Right lobe of liver (tissue), 6 donors: Measurements from ENCODE around the gene KCNQ1OT1. TPM values are rescaled to one million over a fixed set of nuclear protein-coding genes. Genes with fewer than 3 reads are reported as not detected.

Source experiments
- ATAC-seq, 4 donors: fragments of 200-7000 bp; cut with Tn5 transposase; one replicate each; pipeline ENCODE4 v1.9.1; 2020; ENCODE audit warnings: mild to moderate bottlenecking in 4 of 4, moderate library complexity in 4 of 4
- DNase-seq, 3 donors: peaks; one replicate each; pipeline ENCODE4 v3.0.0-alpha.2; 2020
- H3K27ac ChIP-seq, 3 donors: fragments of 200-600 bp; one replicate each; pipeline ENCODE4 v1.8.0; 2022
- H3K27me3 ChIP-seq, 2 donors: fragments of 200-600 bp; one replicate each; pipeline ENCODE4 v1.8.0; 2022
- H3K36me3 ChIP-seq, 4 donors: fragments of 200-600 bp; sonication (generic) in 1 of 4; one replicate each; pipeline versions ENCODE4 v1.5.1 to v1.8.0; 2017 to 2022; ENCODE audit warnings: control low read depth in 1 of 4
- H3K4me1 ChIP-seq, 4 donors: fragments of 200-600 bp; sonication (generic) in 1 of 4; one replicate each; pipeline versions ENCODE4 v1.5.1 to v1.8.0; 2017 to 2022; ENCODE audit warnings: control low read depth in 1 of 4
- H3K4me3 ChIP-seq, 3 donors: fragments of 200-600 bp; one replicate each; pipeline ENCODE4 v1.8.0; 2022
- H3K9me3 ChIP-seq, 4 donors: fragments of 200-600 bp; sonication (generic) in 1 of 4; one replicate each; pipeline versions ENCODE4 v1.5.1 to v1.8.0; 2017 to 2022; ENCODE audit warnings: control low read depth in 1 of 4
- POLR2A ChIP-seq: fragments of 450-650 bp; IDR thresholded peaks from one replicate; pipeline ENCODE4 v1.6.1; 2017; ENCODE audit warnings: antibody characterized with exemption, mild to moderate bottlenecking
- WGBS: methylation state at CpG from one replicate; pipeline ENCODE4 v1.1.6; 2018; ENCODE audit warnings: low coverage, low lambda C conversion rate; ENCODE audit not compliant: insufficient coverage; ENCODE audit errors: missing lambda C conversion rate; 5-methylcytosine and 5-hydroxymethylcytosine counted together
- intact Hi-C, 2 donors: fragments of 100-400 bp; cut with DNase I; formaldehyde crosslinking; loops; one replicate each; pipeline versions ENCODE4 v1.11.2 to v1.14.1; 2022
- total RNA-seq, 6 experiments: library from RNA; depleted of rRNA in 2 of 6; stranded (reverse); fragments of >200 nt in 2 of 6; fragmentation: NEBNext Ultra II Directional in 3 of 6; extraction: Animal tissue kit (Norgen Biotek cat#: 25700) in 3 of 6; gene quantifications; one replicate each; pipeline versions ENCODE4 v1.1.0 to v1.2.4, GENCODE V29; 2016 to 2023
- TF ChIP-seq, protein P1 (sequence below), 4 donors: fragments of 200-600 bp in 3 of 4; fragments of 450-650 bp in 1 of 4; IDR thresholded peaks; one replicate each; pipeline versions ENCODE4 v1.5.1 to v1.8.0; 2016 to 2022; ENCODE audit warnings: antibody characterized with exemption in 4 of 4, mild to moderate bottlenecking in 2 of 4
- donor health status: DM: no; HTN: yes; CAD: no.
- donor health status: DM: no; HTN: no; CAD: no.
- donor health status: DM: no; HTN: no; CAD: no.
- donor health status: DM: no; HTN: yes; CAD: no.
- donor health status: DM: no; HTN: yes; CAD: no.

Gene KCNQ1OT1
- total RNA-seq, 6 experiments from 2014 or later, result 0.37 to 1.7 (median 0.60) TPM

DNA sequence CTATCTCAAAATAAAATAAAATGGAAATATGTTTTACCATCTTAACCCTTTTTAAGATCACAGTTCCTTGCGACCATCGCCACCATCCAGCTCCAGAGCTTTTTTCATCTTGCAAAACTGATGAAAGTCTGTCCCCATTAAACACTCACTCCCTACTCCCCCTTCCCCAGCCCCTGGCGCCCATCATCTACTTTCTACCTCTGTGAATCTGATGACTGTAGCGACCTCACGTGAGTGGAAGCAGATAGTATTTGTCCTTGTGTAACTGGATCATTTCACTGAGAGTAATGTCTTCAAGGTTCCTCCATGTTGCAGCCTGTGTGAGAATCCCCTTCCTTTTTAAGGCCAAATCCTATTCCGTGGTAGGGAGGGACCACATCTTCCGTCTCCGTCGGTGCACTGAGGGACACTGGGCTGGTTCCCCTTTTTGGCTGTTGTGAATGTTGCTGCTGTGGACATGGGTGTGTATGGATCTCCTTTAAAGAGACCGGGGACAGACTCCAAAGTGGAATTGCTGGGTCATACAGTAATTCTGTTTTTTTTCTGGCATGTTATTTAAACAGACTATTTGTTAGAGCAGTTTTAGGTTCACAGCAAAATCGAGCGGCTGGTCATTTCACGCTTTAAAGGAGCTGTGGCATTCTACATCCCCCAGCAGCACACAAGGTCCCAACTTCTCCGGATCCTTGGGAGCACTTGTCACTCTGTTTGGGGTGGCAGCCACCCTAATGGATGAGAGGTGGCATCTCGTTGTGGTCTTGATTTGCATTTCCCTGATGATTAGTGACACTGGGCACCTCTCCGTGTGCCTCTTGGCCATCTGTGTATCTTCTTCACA is 135.0 kb downstream of the KCNQ1OT1 start:
- 80% methylated on average over 12 of the region's 16 CpGs for WGBS
- TF ChIP-seq, protein P1, sequence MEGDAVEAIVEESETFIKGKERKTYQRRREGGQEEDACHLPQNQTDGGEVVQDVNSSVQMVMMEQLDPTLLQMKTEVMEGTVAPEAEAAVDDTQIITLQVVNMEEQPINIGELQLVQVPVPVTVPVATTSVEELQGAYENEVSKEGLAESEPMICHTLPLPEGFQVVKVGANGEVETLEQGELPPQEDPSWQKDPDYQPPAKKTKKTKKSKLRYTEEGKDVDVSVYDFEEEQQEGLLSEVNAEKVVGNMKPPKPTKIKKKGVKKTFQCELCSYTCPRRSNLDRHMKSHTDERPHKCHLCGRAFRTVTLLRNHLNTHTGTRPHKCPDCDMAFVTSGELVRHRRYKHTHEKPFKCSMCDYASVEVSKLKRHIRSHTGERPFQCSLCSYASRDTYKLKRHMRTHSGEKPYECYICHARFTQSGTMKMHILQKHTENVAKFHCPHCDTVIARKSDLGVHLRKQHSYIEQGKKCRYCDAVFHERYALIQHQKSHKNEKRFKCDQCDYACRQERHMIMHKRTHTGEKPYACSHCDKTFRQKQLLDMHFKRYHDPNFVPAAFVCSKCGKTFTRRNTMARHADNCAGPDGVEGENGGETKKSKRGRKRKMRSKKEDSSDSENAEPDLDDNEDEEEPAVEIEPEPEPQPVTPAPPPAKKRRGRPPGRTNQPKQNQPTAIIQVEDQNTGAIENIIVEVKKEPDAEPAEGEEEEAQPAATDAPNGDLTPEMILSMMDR (IDR thresholded peaks at IDR 0.05), result no peak
- no peak for TF ChIP-seq POLR2A
- Histone ChIP-seq H3K4me1 (no peaks in the 10 kb centered on the region), H3K27me3 (no peaks in the 10 kb centered on the region), H3K9me3 (no peaks in the 10 kb centered on the region), H3K27ac (no peak overlapping the region), H3K36me3 (no peaks in the 10 kb centered on the region), H3K4me3 (no peak overlapping the region)
- DNase-seq (peak in 1 of 3 donors; percentile 11), ATAC-seq (peak in 2 of 4 donors; percentile 27 to 61)
- intact Hi-C loops, result no loop called here

DNA sequence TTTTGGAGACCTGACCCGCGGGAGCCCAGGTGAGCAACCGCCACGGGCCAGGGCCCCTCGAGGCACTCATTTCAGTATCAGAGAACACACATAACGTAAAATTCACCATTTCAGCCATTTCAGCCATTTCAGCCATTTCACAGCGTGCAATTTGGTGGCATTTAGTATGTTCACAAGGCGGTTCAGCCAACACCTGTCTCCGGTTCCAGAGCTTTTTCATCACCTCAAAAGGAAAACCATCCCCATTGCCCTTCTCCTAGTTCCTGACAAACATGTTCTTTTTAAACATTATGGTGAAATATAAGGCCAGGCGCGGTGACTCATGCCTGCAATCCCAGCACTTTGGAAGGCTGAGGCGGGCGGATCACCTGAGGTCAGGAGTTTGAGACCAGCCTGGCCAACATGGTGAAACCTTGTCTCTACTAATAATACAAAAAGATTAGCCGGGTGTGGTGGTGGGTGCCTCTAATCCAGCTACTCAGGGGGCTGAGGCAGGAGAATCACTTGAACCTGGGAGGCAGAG is 135.7 kb downstream of the KCNQ1OT1 start:
- H3K4me3 ChIP-seq, result no peak overlapping the region
- H3K4me1 ChIP-seq, result no peaks in the 10 kb centered on the region
- H3K27ac ChIP-seq, result no peak overlapping the region
- TF ChIP-seq, protein P1 (IDR thresholded peaks at IDR 0.05), result no peak
- no peak for TF ChIP-seq POLR2A
- ATAC-seq, result no peak
- no peaks in the 10 kb centered on the region for H3K36me3 ChIP-seq
- 97% methylated on average over 7 of the region's 14 CpGs for WGBS
- H3K9me3 ChIP-seq, result no peaks in the 10 kb centered on the region
- peak in 1 of 3 donors; percentile 7 for DNase-seq
- H3K27me3 ChIP-seq, result no peaks in the 10 kb centered on the region
- intact Hi-C loops, result no loop called here

DNA sequence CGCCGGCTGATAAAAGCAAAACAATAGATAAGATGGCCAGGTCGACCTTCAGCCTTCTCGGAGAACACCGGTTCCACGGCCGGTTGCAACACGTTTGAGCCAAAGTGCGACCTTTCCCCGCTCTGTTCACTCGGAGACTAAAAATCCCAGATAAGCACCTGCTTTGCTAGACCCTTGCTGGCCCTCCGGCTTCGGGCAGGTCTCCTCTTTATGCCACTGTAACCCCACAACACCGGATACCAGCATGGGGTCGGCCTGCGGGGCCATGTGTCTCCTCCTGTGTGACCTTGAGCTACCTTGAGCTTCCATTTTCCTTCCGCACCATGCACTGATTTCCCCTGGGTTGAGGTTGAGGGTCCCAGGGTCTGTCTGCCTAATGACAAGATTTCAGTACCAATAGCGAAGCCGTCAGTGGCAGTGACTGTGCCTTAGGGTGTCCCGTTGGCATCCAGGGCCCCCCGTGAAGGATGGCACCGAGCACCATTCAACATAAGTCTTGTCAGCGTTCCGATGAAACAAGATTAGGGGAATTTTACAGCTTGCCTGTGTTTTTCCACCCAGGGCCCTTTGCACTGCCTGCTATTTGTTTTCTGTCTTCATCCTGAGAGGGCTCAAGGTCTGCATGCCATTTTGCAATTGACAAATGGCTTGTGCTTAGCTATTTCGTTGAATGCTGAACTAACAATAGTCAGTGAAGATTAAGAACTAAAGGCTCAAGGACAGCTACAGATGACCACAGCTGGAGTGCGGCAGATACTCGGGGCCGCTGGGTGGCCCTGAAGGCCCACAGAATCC is 136.4 kb downstream of the KCNQ1OT1 start:
- Histone ChIP-seq H3K27me3 (no peaks in the 10 kb centered on the region), H3K9me3 (no peaks in the 10 kb centered on the region), H3K36me3 (no peaks in the 10 kb centered on the region), H3K4me3 (no peak overlapping the region), H3K4me1 (no peaks in the 10 kb centered on the region), H3K27ac (no peak overlapping the region)
- ATAC-seq (peak in 2 of 4 donors; percentile 17 to 25), DNase-seq (peak in 1 of 3 donors; percentile 28)
- intact Hi-C loops, result no loop called here
- 57% methylated on average over 6 of the region's 28 CpGs for WGBS
- no peak for TF ChIP-seq POLR2A
- TF ChIP-seq, protein P1 (IDR thresholded peaks at IDR 0.05), result no peak

DNA sequence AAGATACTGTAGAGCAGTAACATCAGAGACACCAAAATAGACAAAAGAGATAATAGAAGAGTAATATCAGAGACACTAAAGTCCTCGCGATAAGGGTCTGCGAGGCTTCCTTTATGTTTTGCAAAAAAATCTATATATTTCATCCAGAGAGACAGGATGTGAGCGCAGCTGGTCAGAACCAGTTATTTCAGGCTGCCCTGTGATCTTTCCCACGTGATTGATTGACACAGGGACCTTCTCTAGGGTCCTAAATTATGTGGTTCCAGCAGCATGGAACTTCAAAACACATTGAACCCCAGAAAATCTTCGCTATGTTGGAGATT is 136.9 kb downstream of the KCNQ1OT1 start:
- TF ChIP-seq, protein P1 (IDR thresholded peaks at IDR 0.05), result no peak
- TF ChIP-seq POLR2A, result no peak
- intact Hi-C loops, result no loop called here
- 53% methylated on average over 6 of the region's 6 CpGs for WGBS
- Histone ChIP-seq H3K36me3 (no peaks in the 10 kb centered on the region), H3K27me3 (no peaks in the 10 kb centered on the region), H3K4me1 (no peaks in the 10 kb centered on the region), H3K9me3 (no peaks in the 10 kb centered on the region), H3K4me3 (no peak overlapping the region), H3K27ac (no peak overlapping the region)
- no peak for ATAC-seq
- no peak for DNase-seq
